GM23338 (cell line): ENCODE results near the gene TTC38. TPM values are rescaled to one million over a fixed set of nuclear protein-coding genes. Genes with fewer than 3 reads are reported as not detected.

Source experiments
- ATAC-seq: fragments of 200-7000 bp; cut with Tn5 transposase; 3 replicates; pipeline ENCODE4 v1.9.1; 2020
- DNase-seq: peaks from one replicate; pipeline ENCODE4 v3.0.0-alpha.2; 2015; ENCODE audit warnings: low spot score
- H2AFZ ChIP-seq: fragments of 200-600 bp; sonication (generic); 2 replicates; pipeline ENCODE4 v1.8.0; 2016; ENCODE audit warnings: antibody characterized with exemption, mild to moderate bottlenecking, moderate library complexity
- H3F3A ChIP-seq: fragments of 200-600 bp; sonication (generic); replicated peaks from 2 replicates; pipeline ENCODE4 v1.8.0; 2017; ENCODE audit warnings: antibody characterized with exemption, mixed run types, low read depth
- H3K27ac ChIP-seq: fragments of 200-600 bp; sonication (generic); 2 replicates; pipeline ENCODE4 v1.6.1; 2016; ENCODE audit warnings: low read depth
- H3K27me3 ChIP-seq: fragments of 200-600 bp; sonication (generic); 2 replicates; pipeline ENCODE4 v1.8.0; 2016; ENCODE audit warnings: mild to moderate bottlenecking, mixed run types, moderate library complexity; ENCODE audit not compliant: insufficient read depth
- H3K36me3 ChIP-seq: fragments of 200-600 bp; sonication (generic); 2 replicates; pipeline ENCODE4 v1.8.0; 2016; ENCODE audit warnings: mild to moderate bottlenecking; ENCODE audit not compliant: insufficient read depth
- H3K4me1 ChIP-seq: fragments of 200-600 bp; sonication (generic); 2 replicates; pipeline ENCODE4 v1.8.0; 2016; ENCODE audit warnings: mild to moderate bottlenecking, moderate library complexity; ENCODE audit not compliant: insufficient read depth
- H3K4me2 ChIP-seq: fragments of 200-600 bp; sonication (generic); 2 replicates; pipeline ENCODE4 v1.7.1; 2017; ENCODE audit warnings: mixed run types
- H3K4me3 ChIP-seq: fragments of 200-600 bp; sonication (generic); 2 replicates; pipeline ENCODE4 v1.6.1; 2016; ENCODE audit warnings: mixed run types
- H3K79me2 ChIP-seq: fragments of 200-600 bp; sonication (generic); replicated peaks from 2 replicates; pipeline ENCODE4 v1.8.0; 2017; ENCODE audit warnings: mild to moderate bottlenecking; ENCODE audit not compliant: insufficient read depth
- H3K9me2 ChIP-seq: fragments of 200-600 bp; sonication (generic); 2 replicates; pipeline ENCODE4 v1.8.0; 2017; ENCODE audit not compliant: insufficient read depth
- H4K20me1 ChIP-seq: fragments of 200-600 bp; sonication (generic); replicated peaks from 2 replicates; pipeline ENCODE4 v1.8.0; 2017; ENCODE audit warnings: mild to moderate bottlenecking; ENCODE audit not compliant: insufficient read depth
- H3K27ac Mint-ChIP-seq: 2 replicates; pipeline ENCODE4 v1.8.0; 2020; ENCODE audit warnings: inconsistent platforms, mild to moderate bottlenecking, moderate library complexity, mixed read lengths
- H3K27me3 Mint-ChIP-seq: 3 replicates; pipeline ENCODE4 v1.8.0; 2022; ENCODE audit warnings: low read depth, mild to moderate bottlenecking, moderate library complexity, mixed read lengths, inconsistent platforms; ENCODE audit not compliant: insufficient read depth, poor library complexity
- H3K36me3 Mint-ChIP-seq: 3 replicates; pipeline ENCODE4 v1.8.0; 2021; ENCODE audit warnings: low read depth, mild to moderate bottlenecking, inconsistent platforms, moderate library complexity, mixed read lengths
- H3K4me1 Mint-ChIP-seq: 3 replicates; pipeline ENCODE4 v1.8.0; 2020; ENCODE audit warnings: mild to moderate bottlenecking, inconsistent platforms, mixed read lengths
- H3K4me3 Mint-ChIP-seq: 3 replicates; pipeline ENCODE4 v1.8.0; 2021; ENCODE audit warnings: moderate library complexity, mild to moderate bottlenecking, inconsistent platforms, mixed read lengths
- H3K9me3 Mint-ChIP-seq: 3 replicates; pipeline ENCODE4 v1.8.0; 2020; ENCODE audit warnings: moderate library complexity, mild to moderate bottlenecking, inconsistent platforms, mixed read lengths
- CREB1 ChIP-seq: fragments of 250-450 bp; sonication (Bioruptor Pico); IDR thresholded peaks from 2 replicates; pipeline ENCODE4 v1.5.0; 2020; ENCODE audit warnings: low read depth, mild to moderate bottlenecking, moderate library complexity
- CTCF ChIP-seq, 2 experiments: fragments of 200-600 bp in 1 of 2; sonication (generic) in 1 of 2; conservative IDR thresholded peaks; 2 replicates each; pipeline versions ENCODE4 v1.5.1 to v1.6.1; 2016 to 2017; ENCODE audit warnings: antibody characterized with exemption in 2 of 2, low read depth in 2 of 2, mild to moderate bottlenecking in 2 of 2, moderate library complexity in 1 of 2
- EZH2 ChIP-seq: fragments of 200-600 bp; sonication (generic); IDR thresholded peaks from one replicate; pipeline ENCODE4 v1.8.0; 2017; ENCODE audit warnings: antibody characterized with exemption, mild to moderate bottlenecking, low read depth; ENCODE audit not compliant: unreplicated experiment
- EZH2phosphoT487 ChIP-seq: fragments of 200-600 bp; sonication (generic); IDR thresholded peaks from one replicate; pipeline ENCODE4 v1.8.1; 2018; ENCODE audit warnings: antibody characterized with exemption; ENCODE audit not compliant: unreplicated experiment
- STAT1 ChIP-seq: IDR thresholded peaks from one replicate; pipeline ENCODE4 v1.6.1; 2016; ENCODE audit warnings: antibody characterized with exemption; ENCODE audit not compliant: unreplicated experiment
- ZNF462 ChIP-seq: fragments of 250-450 bp; sonication (Bioruptor Pico); IDR thresholded peaks from 2 replicates; pipeline ENCODE4 v1.5.0; 2020; ENCODE audit warnings: mild to moderate bottlenecking, moderate library complexity
- polyA plus RNA-seq: library from polyadenylated mRNA; unstranded; fragments of >200 nt; fragmentation: Nextera tagmentation; extraction: Ambion mirVana; gene quantifications from 2 replicates; pipeline ENCODE4 v1.2.1, GENCODE V29; 2016
- total RNA-seq: library from RNA; depleted of rRNA; stranded (reverse); fragments of >200 nt; shearing (Covaris generic); gene quantifications from 2 replicates; pipeline ENCODE4 v1.2.3, GENCODE V29; 2014

The TTC38 gene
- total and polyA plus RNA-seq, 2 experiments from 2014 or later = 11.8 to 46.6 TPM

GRCh38 chr22:46240506-46240905, 27.3 kb upstream of the TTC38 start (continued):
- no peak for TF ChIP-seq ZNF462 (CRISPR knock-in tag)

GRCh38 chr22:46240907-46241306, 26.9 kb upstream of the TTC38 start:
- no peak for DNase-seq
- Mint-ChIP-seq H3K9me3 (no peaks in the 10 kb centered on the region; the same call in 2 of the 3 replicates), H3K4me1 (no peaks in the 10 kb centered on the region; the same call in 2 of the 3 replicates), H3K36me3 (peaks cover 2% of the 10 kb centered on the region; the same call in 2 of the 3 replicates), H3K4me3 (no peak overlapping the region), H3K27me3 (peaks cover 9% of the 10 kb centered on the region), H3K27ac (no peak overlapping the region)
- H3K4me1 ChIP-seq = no peaks in the 10 kb centered on the region
- no peaks in the 10 kb centered on the region for H4K20me1 ChIP-seq
- no peak overlapping the region for H2AFZ ChIP-seq
- no peaks in the 10 kb centered on the region for H3K79me2 ChIP-seq
- no peak overlapping the region for H3K4me2 ChIP-seq
- H3K27me3 ChIP-seq = no peaks in the 10 kb centered on the region
- no peak overlapping the region for H3K27ac ChIP-seq
- H3K9me2 ChIP-seq = no peaks in the 10 kb centered on the region
- no peak for ATAC-seq
- no peak overlapping the region for H3K4me3 ChIP-seq
- no peaks in the 10 kb centered on the region for H3F3A ChIP-seq
- H3K36me3 ChIP-seq = no peaks in the 10 kb centered on the region
- TF ChIP-seq EZH2phosphoT487 = no peak
- TF ChIP-seq ZNF462 (CRISPR knock-in tag) = no peak
- TF ChIP-seq CREB1 (CRISPR knock-in tag) = no peak
- TF ChIP-seq CTCF (conservative IDR thresholded peaks at IDR 0.05; ENCODE audit: low read depth in 2 of 2) = no peak
- TF ChIP-seq EZH2 = no peak
- no peak for TF ChIP-seq STAT1
